HG02678 (cell line): Measurements from ENCODE around the gene NFAT5.
"Not testable (repeated sequence)": the region's sequence is repeated elsewhere in the genome, so short reads cannot be mapped to it uniquely, and the experiment has no call there.

Source experiments
- ATAC-seq: cut with Tn5 transposase; IDR thresholded peaks from one replicate; pipeline ENCODE4 v1.9.1; 2021; ENCODE audit warnings: mild to moderate bottlenecking, moderate library complexity; ENCODE audit not compliant: unreplicated experiment

The NFAT5 gene, protein sequence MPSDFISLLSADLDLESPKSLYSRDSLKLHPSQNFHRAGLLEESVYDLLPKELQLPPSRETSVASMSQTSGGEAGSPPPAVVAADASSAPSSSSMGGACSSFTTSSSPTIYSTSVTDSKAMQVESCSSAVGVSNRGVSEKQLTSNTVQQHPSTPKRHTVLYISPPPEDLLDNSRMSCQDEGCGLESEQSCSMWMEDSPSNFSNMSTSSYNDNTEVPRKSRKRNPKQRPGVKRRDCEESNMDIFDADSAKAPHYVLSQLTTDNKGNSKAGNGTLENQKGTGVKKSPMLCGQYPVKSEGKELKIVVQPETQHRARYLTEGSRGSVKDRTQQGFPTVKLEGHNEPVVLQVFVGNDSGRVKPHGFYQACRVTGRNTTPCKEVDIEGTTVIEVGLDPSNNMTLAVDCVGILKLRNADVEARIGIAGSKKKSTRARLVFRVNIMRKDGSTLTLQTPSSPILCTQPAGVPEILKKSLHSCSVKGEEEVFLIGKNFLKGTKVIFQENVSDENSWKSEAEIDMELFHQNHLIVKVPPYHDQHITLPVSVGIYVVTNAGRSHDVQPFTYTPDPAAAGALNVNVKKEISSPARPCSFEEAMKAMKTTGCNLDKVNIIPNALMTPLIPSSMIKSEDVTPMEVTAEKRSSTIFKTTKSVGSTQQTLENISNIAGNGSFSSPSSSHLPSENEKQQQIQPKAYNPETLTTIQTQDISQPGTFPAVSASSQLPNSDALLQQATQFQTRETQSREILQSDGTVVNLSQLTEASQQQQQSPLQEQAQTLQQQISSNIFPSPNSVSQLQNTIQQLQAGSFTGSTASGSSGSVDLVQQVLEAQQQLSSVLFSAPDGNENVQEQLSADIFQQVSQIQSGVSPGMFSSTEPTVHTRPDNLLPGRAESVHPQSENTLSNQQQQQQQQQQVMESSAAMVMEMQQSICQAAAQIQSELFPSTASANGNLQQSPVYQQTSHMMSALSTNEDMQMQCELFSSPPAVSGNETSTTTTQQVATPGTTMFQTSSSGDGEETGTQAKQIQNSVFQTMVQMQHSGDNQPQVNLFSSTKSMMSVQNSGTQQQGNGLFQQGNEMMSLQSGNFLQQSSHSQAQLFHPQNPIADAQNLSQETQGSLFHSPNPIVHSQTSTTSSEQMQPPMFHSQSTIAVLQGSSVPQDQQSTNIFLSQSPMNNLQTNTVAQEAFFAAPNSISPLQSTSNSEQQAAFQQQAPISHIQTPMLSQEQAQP (N-terminal part only)

DNA sequence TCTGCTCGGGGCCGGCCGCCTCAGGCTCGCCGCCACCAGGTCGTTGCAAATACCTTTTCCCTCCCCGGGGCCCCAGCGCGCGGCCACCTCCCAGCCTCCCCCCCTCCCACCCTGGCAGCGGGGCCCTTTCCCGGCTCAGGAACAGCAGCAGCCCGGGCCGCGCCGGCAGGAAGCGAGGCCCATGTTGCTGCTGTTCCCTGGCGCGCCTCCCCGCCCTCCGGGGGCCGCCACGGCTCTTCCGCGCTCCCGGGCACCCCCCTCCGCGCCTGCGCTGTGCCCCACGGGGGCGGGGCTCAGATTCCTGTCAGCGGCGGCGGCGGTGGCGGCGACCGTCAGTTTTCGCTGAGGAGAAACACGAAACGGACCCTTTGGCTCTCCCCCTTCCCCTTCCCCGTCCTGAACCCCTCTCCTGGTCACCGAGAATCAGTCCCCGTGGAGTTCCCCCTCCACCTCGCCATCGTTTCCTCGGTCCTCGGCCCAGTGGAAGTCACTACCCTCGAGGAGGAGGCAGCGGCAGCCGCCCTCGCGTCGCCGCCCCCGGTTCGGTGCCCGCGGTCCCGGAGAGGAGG lies at the start of gene NFAT5:
NFAT5 (plus strand) TSS at position 296 of the 569 bp plus-strand sequence. CDS start 336 bp downstream, outside the sequence.
- peak; percentile 55 for ATAC-seq

DNA sequence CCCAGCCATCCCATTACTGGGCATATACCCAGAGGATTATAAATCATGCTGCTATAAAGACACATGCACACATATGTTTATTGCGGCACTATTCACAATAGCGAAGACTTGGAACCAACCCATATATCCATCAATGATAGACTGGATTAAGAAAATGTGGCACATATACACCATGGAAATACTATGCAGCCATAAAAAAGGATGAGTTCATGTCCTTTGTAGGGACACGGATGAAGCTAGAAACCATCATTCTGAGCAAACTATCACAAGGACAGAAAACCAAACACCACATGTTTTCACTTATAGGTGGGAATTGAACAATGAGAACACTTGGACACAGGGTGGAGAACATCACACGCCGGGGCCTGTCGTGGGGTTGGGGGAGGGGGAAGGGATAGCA lies 47.9 kb upstream of the NFAT5 start:
- not testable (repeated sequence) for ATAC-seq

DNA sequence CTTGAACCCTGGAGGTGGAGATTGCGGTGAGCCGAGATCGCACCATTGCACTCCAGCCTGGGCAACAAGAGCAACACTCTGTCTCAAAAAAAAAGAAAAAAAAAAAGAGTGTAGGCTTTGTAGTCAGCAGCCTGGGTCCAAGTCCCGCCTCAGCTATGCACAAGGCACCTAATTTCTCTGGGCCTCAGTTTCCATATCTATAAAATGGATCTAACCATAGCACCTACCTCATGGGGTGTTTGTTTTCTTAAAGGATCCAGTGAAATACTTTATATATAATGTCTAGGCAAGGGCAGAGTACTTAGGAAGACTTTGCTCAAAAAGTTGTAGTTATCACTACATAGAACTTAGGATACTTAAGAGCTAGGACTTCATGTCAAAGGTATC lies 45.4 kb upstream of the NFAT5 start:
- ATAC-seq = no peak

DNA sequence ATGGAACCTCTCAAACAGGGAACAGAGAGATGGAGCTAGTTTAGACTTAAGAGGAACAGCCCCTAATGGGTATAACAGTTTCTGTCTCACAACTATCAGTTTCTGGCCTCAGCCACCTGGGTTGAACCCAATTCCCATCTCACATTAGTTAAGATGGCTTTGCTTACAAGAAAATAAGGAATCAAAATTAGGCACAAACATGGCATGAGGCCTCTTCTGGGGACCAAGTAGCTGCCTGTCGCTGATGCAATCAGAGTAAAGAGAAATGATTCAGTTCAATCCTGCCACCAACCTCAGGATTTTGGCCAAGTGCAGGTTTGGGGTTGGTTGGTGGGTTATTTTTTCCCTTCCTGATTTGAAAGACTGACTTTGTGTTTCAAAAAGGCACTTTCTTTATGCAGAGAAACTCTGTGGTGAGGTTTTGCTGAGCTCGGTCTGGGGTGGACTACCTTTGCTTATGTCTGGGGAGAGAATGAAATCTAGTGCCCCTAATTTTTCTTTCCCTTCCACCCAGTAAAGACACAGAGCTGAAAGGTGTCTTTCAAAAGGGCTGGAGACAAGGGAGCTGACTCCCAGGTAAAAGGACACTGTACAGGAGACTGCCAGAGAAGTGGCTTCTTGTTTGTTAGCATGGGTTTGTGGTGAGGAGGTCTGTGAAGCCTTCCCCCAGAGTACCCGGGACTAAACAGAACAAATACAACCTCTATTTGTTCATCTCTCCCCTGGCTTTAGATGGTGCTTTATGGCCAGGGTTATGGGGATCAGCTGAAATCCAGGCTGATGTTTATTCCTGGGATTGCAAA lies 44.8 kb upstream of the NFAT5 start:
- peak; percentile 69 for ATAC-seq

DNA sequence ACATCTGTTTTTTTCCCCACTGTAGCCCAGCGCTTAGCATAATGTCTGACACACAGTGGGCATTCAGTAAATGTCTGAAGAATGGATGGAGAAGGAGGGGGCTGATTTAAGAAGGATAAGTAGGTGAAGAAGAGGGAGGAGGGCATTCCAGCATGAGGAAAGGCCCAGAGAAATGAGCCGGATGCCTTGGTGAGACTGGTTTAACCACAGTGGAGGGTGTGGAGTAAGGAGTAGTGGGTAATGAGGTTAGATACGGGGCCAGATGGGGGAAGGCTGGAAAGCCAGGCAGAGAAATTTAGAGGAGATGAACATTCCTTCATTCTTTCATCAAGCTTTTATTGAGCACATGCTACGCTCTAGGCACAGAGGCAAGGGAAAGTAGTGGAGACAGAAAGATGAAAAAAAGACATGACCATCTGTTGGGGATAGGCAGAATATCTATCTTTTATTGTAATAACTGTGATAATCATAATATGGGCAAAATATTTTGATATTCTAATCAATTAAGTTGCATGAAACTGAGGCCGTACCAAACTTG lies 43.7 kb upstream of the NFAT5 start:
- no peak for ATAC-seq

DNA sequence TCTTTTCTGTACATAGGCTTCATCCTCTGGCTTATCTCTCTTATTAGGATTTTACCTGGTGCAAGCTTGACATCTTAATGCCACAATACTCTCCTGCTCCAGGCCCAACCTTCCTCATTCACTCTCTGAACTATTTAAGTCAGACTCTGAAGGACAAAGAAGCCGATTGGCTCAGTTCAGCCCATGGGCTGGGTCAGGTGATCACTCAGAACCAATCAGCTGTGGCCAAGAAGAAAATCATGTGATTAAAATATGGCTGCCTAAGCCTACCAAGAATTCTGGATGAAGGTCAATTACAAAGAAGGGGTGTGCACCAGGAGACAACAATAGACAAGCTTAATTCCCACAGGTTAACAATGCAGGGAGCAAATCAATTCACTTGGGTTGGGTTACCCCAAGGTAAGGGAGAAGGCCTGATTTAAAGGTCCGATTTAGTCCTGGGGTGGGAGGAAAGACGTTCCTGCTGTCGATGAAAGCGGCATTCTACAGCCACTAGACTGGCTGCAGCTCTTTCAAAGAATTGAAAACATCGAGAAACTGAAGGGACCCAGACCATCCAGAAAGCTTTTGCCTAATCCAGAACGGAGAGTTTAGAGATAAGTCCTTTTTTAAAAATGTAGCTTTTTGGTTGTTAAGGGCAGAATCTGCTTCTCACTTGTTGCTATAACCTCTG lies 42.9 kb upstream of the NFAT5 start:
- no peak for ATAC-seq

DNA sequence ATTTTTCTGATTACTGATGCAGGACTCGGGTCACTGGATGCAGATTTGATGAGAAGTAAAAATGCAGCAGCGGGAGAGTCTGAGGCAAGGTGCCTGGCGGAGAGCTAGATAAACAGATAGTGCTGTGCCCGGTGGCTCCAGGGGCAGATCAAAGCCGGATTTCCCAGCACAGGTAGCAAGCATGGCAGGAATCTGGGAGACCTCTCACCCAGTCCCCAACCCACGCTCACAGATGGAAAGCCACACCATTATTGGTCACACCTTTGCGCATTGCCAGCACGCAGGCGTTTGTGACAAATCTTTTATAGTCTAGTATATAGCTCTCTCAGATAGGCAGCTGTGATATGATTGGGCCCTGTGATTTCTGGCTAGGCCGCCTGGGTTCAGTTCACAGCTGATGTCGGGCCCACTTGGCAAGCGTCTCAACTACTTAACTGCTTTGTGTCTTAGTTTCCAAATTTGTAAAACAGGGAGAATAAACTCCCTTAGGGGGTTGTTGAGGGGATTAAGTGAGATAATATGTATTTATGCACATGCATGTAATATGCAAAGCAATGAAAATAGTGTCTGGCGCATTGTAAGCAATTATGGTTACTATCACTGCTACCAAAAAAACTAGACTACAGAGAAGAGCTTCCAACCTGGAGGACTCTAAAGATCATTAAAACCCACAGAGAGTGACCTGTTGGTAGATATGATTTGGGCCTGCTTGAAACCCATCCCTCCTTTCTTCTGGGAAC lies 42.0 kb upstream of the NFAT5 start:
- ATAC-seq = no peak

DNA sequence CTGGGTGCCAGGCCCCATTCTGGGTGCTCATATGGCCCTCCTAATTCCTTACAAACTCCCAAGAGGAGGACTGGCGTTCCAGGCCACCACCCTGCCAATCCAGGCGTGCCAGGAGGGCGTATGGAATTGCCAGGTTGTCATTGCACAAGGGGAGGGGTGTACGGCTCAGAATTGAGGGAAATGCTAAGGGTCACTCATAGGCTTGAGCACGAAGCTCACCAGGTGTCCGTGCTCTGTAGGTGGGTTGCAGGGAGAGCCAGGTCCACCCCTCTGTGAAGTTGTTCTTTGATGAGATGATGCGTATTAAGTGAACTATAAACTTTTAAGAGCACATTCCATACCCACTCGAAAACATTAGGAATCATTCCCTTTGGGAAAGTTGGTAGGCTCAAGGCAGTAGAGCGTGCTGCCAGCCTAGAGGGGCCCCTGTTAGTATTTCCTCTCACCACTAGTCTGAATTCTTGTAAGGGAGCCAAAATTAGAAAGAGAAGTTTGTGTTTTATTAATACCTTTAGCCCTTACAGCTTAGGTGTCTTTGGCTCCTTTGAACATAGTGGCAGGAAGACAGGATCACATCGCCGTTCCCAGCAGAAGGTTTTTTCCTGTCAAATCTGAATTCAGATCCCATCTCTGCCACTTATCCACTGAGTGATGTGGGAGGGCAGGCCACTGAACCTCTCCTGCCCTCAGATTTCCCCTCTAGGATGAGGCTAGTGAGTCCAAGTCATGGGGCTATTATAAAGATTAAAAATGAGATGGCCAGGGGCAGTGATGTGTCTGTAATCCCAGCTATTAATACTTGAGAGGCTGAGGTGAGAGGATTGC lies 38.7 kb upstream of the NFAT5 start:
- ATAC-seq = no peak

DNA sequence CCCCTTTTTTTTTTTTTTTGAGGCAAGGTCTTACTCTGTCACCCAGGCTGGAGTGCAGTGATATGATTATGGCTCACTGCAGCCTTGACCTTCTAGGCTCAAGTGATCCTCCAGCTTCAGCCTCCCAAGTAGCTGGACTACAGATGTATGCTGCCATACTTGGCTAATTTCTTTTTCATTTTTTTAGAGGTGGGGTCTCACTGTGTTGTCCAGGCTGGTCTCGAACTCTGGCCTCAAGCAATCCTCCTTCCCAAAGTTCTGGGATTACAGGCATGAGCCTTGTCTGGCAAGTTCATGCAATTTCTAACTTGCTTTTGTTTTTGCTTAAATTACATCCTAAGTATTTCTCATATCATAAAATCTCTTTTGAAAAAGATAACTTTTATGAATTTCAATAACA lies 33.8 kb upstream of the NFAT5 start:
- ATAC-seq = no peak

DNA sequence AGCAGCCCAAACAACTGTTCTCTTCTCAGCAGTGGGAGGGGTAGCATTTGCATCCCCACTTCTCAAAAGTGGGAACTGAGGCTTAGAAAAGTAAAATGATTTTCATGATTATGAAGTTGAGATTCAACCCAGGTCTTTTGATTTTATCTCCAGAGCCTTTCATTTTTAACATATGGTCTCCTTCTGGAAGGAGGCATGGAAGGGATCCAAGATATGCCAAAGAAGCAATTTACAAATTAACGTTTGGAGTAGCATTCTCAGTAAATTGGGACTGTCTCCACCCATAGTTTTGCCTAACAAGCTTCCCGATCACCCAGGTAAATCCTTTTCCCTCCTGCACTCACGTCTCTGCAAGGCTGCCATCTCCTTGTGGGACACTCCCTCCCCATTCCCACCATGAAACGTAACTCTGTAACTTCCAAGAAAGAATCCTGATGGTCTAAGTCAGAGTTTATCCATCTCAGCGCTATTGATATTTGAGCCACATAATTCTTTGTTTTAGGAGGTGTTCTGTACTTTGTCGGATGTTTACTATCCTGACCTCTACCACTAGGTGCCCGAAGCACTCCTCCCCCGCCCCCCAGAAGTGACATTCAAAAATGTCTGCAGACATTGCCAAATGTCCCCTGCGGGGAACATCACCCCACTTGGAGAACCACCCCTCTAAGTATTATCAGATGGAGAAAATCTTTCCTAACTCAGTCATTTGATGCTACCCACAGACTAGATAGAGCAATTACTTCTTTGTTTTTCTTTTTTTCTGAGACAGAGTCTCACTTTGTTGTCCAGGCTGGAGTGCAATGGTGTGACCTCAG lies 32.9 kb upstream of the NFAT5 start:
- ATAC-seq = no peak

DNA sequence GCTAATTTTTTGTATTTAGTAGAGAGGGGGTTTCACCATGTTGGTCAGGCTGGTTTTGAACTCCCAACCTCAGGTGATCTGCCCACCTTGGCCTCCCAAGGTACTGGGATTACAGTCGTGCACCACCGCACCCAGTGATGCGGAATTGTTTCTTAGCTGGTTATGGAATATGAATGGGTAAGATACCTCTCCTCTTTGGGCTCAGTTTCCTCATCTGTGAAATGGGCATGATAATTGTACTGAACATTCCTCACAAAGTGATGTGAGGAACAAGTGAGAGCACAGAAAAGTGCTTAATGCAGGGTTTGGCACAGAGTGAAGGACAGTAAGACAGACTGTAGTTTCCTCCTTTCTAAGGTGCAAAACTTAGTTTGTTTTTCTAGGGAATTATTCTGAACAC lies 31.0 kb upstream of the NFAT5 start:
- no peak for ATAC-seq

DNA sequence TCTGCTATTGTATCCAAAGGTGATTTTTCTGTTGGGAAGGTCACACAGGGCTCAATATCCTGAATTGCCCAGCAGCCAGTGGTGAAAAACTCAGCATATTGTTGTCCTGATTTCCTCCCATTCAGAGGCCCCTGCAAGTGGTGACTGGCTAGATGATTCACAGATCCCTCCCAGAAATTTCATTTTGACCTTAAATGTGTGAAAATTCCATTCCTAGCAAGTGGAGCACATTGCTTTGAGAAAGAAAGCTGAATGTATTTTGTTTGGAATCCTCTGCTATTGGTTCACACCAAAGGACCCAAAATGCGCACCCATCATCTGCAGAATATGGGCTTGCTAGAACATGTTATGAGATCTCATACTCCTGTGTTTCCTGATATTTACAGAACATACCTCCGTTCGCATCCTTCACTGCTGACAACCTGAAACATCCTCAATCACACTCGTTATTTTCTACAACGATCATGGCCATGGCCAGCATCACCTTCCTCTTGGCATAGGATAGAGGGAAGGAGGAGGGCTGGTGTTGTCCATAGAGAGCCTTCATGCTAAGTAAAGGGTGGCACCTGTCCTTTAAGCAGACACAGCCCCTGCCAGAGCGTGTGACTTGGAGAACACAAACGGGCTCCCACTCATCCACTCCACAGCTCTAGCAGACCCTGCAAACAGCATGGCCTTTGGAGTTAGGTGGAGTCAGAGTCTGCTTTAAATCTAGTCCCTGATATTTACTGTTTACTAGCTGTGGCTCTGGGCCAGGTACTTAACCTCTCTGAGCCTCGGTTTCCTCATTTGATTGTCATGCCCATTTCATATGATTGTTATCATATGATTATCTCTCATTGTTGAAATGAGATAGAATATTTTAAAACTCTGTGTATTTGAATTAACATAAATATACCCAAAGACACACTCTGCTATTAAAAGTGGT lies 30.4 kb upstream of the NFAT5 start:
- no peak for ATAC-seq

DNA sequence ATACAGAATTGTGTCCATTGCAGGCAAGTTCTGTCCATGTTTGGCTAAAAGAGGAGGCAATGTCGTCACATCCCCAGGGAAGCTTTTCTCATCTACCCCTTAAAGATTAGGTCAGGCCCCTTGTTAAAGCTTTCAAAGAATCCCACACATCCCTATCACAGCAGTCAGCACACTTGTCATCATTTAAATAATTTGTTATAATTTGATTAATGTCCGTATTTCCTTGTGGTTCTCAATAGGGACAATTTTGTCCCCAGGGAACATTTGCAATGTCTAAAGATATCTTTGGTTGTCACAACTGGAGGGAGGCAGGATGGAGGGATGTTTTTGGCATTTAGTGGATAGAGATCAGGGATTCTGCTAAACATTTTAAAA lies 28.1 kb upstream of the NFAT5 start:
- ATAC-seq = no peak

DNA sequence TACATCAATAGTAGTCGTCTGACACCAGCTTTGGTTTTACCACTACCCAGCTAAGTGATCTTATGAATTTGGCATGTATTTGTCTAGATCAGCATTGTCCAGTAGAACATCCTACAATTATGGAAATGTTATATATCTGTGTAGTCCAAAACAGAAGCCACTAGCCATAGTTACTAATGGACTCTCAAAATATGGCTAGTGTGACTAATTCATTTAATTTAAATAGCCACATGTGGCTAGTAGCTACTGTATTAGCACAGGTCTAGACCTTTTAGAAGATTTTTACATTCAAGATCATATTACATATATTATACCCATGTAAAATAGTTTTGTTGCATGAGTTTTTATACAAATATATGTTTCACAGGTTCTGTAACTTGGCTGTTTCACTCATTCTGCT lies 27.0 kb upstream of the NFAT5 start:
- ATAC-seq = no peak

DNA sequence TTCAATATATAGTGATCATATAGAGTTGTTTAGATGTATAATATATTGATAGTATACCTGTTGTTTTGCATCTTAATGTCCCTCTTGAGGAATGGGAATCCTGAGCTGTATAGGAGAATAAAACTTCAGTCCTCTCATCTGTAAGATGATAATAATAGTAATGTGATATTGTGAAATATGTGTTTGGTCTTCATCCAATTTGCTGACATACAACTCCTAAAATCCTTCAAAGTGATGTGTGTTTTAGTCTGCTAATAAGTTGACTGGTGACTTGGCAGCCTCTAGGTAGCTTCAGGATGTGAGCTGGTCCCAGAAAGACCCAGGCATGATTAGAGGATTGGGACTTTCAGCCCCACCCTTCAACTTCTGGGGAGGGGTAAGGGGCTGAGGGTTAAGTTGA lies 22.8 kb upstream of the NFAT5 start:
- ATAC-seq = no peak

DNA sequence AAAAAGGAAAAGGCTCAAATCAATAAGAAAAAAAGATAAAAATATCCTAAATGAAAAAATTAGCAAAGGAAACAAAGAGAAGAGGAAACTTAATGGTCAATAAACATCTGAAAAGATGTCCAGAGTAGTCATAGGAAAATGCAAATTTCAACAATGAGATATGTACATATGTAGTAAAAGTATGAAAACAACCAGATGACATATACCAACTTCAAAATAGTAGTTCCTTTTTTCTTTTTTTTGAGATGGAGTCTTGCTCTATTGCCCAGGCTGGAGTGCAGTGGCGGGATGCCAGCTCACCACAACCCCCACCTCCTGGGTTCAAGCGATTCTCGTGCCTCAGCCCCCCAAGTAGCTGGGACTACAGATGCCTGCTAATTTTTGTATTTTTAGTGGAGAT lies 21.7 kb upstream of the NFAT5 start:
- ATAC-seq = no peak
